DND-41 (cell line): Measurements from ENCODE around the gene ATP1A2.

Experiments
- CTCF ChIP-seq: IDR thresholded peaks from 2 replicates; pipeline ENCODE4 v1.5.1; 2012; ENCODE audit warnings: borderline replicate concordance, low read length, moderate library complexity, mild to moderate bottlenecking; ENCODE audit not compliant: poor library complexity, severe bottlenecking; ENCODE audit errors: extremely low read depth
- EZH2 ChIP-seq: IDR thresholded peaks from 3 replicates; pipeline ENCODE4 v1.6.1; 2012; ENCODE audit warnings: borderline replicate concordance, low read depth, mild to moderate bottlenecking, moderate library complexity, low read length, inconsistent platforms; ENCODE audit not compliant: severe bottlenecking

- TF ChIP-seq CTCF (no peak), EZH2 (no peak)
Observed at GRCh38 chr1:160164121-160164520, 48.6 kb downstream of the ATP1A2 start.
